K562 (cell line): Measurements from ENCODE around the gene PDE6B. TPM values are rescaled to one million over a fixed set of nuclear protein-coding genes. Genes with fewer than 3 reads are reported as not detected.
A peak's percentile ranks its signal among the peaks of the same experiment; 100 is the strongest.

Experiments
- ATAC-seq: fragments of 200-7000 bp; cut with Tn5 transposase; 3 replicates; pipeline ENCODE4 v1.9.1; 2020; ENCODE audit warnings: moderate library complexity
- BruUV-seq: library from RNA; stranded (reverse); fragments of 400-500 nt; replicated peaks from 2 replicates; lab custom pipeline; 2021; lab: Mats Ljungman, UMichigan
- CTCF ChIA-PET: fragments of 300-600 bp; formaldehyde crosslinking; extraction: SDS; loops from one replicate; lab custom pipeline; 2021; ENCODE audit warnings: low intra/inter-chr PET ratio; lab: Yijun Ruan, JAX
- POLR2A ChIA-PET: fragments of 300-600, 350-650 bp; sonication (Branson Sonifier 250); formaldehyde crosslinking; extraction: SDS; loops from one replicate; lab custom pipeline; 2021; ENCODE audit warnings: antibody characterized with exemption, inconsistent platforms; lab: Yijun Ruan, JAX
- DNase-seq, 4 experiments: peaks; one replicate each; pipeline versions ENCODE4 v3.0.0 to v3.0.0-alpha.2; 2011 to 2018; ENCODE audit warnings: low spot score in 3 of 4, mixed read lengths in 3 of 4; ENCODE audit errors: extremely low read depth in 1 of 4
- FAIRE-seq: peaks from 2 replicates; lab custom pipeline; 2011; peaks lifted over from hg19 to GRCh38; lab: Jason Lieb, UNC
- H2AFZ ChIP-seq: 2 replicates; pipeline ENCODE4 v1.6.0; 2011; ENCODE audit warnings: low read depth, low read length, control low read depth, inconsistent platforms
- H3K27ac ChIP-seq: fragments of 200-600 bp; 3 replicates; pipeline ENCODE4 v1.8.0; 2011; ENCODE audit warnings: low read depth, mild to moderate bottlenecking, control low read depth, inconsistent platforms, low read length, moderate library complexity, mixed read lengths; ENCODE audit errors: extremely low read depth
- H3K27me3 ChIP-seq, 2 experiments: fragments of 300-600 bp in 1 of 2; 2 replicates in 1 of 2; 3 replicates in 1 of 2; pipeline versions ENCODE4 v1.6.0 to v1.8.0; 2011; ENCODE audit warnings: inconsistent platforms in 2 of 2, low read length in 2 of 2, mild to moderate bottlenecking in 1 of 2, mixed read lengths in 1 of 2, moderate library complexity in 1 of 2; ENCODE audit not compliant: control insufficient read depth in 2 of 2, insufficient read depth in 2 of 2
- H3K36me3 ChIP-seq: fragments of 300-600 bp; 3 replicates; pipeline ENCODE4 v1.8.0; 2011; ENCODE audit warnings: mild to moderate bottlenecking, low read length, inconsistent platforms; ENCODE audit not compliant: control insufficient read depth, insufficient read depth
- H3K4me1 ChIP-seq, 2 experiments: fragments of 200-600 bp in 1 of 2; replicated peaks in 1 of 2; 2 replicates in 1 of 2; 3 replicates in 1 of 2; pipeline versions ENCODE4 v1.5.1 to v1.8.0; 2011; ENCODE audit warnings: inconsistent platforms in 2 of 2, low read length in 2 of 2, mild to moderate bottlenecking in 1 of 2, mixed read lengths in 1 of 2, moderate library complexity in 1 of 2; ENCODE audit not compliant: control insufficient read depth in 2 of 2, insufficient read depth in 2 of 2
- H3K4me2 ChIP-seq: 2 replicates; pipeline ENCODE4 v1.6.1; 2011; ENCODE audit warnings: low read length, control low read depth, inconsistent platforms, mixed read lengths; ENCODE audit not compliant: insufficient read depth
- H3K4me3 ChIP-seq: fragments of 200-600 bp; sonication (generic), shearing (Covaris generic); 2 replicates; pipeline ENCODE4 v1.5.1; 2016; ENCODE audit warnings: control low read depth, inconsistent platforms
- H3K79me2 ChIP-seq: fragments of 200-600 bp; 3 replicates; pipeline ENCODE4 v1.8.0; 2011; ENCODE audit warnings: low read length, inconsistent platforms; ENCODE audit not compliant: control insufficient read depth, insufficient read depth
- H3K9ac ChIP-seq, 2 experiments: 2 replicates each; pipeline versions ENCODE4 v1.6.0 to v1.6.1; 2011; ENCODE audit warnings: low read depth in 2 of 2, low read length in 2 of 2, control low read depth in 1 of 2, inconsistent platforms in 1 of 2, mild to moderate bottlenecking in 1 of 2, mixed read lengths in 1 of 2; ENCODE audit not compliant: insufficient read depth in 1 of 2
- H3K9me1 ChIP-seq: one replicate; pipeline ENCODE4 v1.6.0; 2011; ENCODE audit warnings: inconsistent platforms, mild to moderate bottlenecking, low read length, moderate library complexity; ENCODE audit not compliant: control insufficient read depth, insufficient read depth
- H3K9me3 ChIP-seq: replicated peaks from 2 replicates; pipeline ENCODE4 v1.5.1; 2011; ENCODE audit warnings: low read depth, low read length, inconsistent platforms; ENCODE audit not compliant: control insufficient read depth, insufficient read depth
- H4K20me1 ChIP-seq: replicated peaks from 2 replicates; pipeline ENCODE4 v1.6.1; 2011; ENCODE audit warnings: low read length, inconsistent platforms, mixed read lengths; ENCODE audit not compliant: control insufficient read depth, insufficient read depth
- ETV6 ChIP-seq, 3 experiments: fragments of 150-350 bp in 1 of 3; sonication (generic) in 1 of 3; formaldehyde crosslinking in 1 of 3; IDR thresholded peaks; 2 replicates each; pipeline versions ENCODE4 v1.6.1 to v1.8.0; 2014 to 2022; ENCODE audit warnings: borderline replicate concordance in 2 of 3, low read depth in 2 of 3, antibody characterized with exemption in 1 of 3, low read length in 1 of 3, mild to moderate bottlenecking in 1 of 3, missing genetic modification reagents in 1 of 3
- ZNF589 ChIP-seq: fragments of 200-800 bp; sonication (Bioruptor generic); IDR thresholded peaks from 2 replicates; pipeline ENCODE4 v1.6.1; 2016; ENCODE audit warnings: low read depth, missing genetic modification characterization, missing compliant biosample characterization
- WGBS: fragments of 100-300 bp; shearing (Covaris generic); methylation state at CpG from one replicate; pipeline ENCODE4 v1.1.6; 2016; ENCODE audit warnings: low coverage, mixed read lengths; ENCODE audit not compliant: insufficient coverage; ENCODE audit errors: missing lambda C conversion rate; 5-methylcytosine and 5-hydroxymethylcytosine counted together
- in situ Hi-C: fragments of 300-500 bp; cut with MboI; formaldehyde crosslinking; loops from 4 replicates; pipeline ENCODE4 v1.15.0; 2018; ENCODE audit warnings: inconsistent platforms, mixed read lengths
- intact Hi-C: fragments of 100-400 bp; cut with micrococcal nuclease; formaldehyde crosslinking; loops from 2 replicates; pipeline ENCODE4 v1.14.2; 2022
- polyA plus RNA-seq, 8 experiments: library from polyadenylated mRNA; depleted of rRNA in 4 of 8; stranded (reverse) in 5 of 8; unstranded in 3 of 8; fragments of >200 nt; fragmentation: Nextera tagmentation in 2 of 8; fragmentation: Illumina TruSeq in 1 of 8; extraction: Ambion mirVana in 2 of 8; extraction: Trizol in 1 of 8; gene quantifications; 2 replicates each; pipeline versions ENCODE4 v1.2.1 to v1.2.3, GENCODE V29; 2011 to 2014; ENCODE audit warnings: inconsistent platforms in 1 of 8, missing spikeins in 1 of 8
- total RNA-seq, 7 experiments: library from RNA; depleted of rRNA in 6 of 7; stranded (reverse); fragments of >200 nt in 6 of 7; fragmentation: Illumina TruSeq in 2 of 7; extraction: Trizol in 2 of 7; gene quantifications; 2 replicates each; pipeline versions ENCODE4 v1.2.1 to v1.2.3, GENCODE V29; 2011 to 2021; ENCODE audit warnings: low replicate concordance in 1 of 7
- TF ChIP-seq, protein P1 (sequence below): fragments of 250-450 bp; sonication (Bioruptor Pico); IDR thresholded peaks from 2 replicates; pipeline ENCODE4 v1.5.0; 2021
- TF ChIP-seq, protein P2 (sequence below), 2 experiments: fragments of 450-650 bp in 1 of 2; sonication (generic) in 1 of 2; formaldehyde crosslinking in 1 of 2; IDR thresholded peaks in 1 of 2; conservative IDR thresholded peaks in 1 of 2; 2 replicates each; pipeline versions ENCODE4 v1.6.1 to v1.8.1; 2016 to 2023; ENCODE audit warnings: mild to moderate bottlenecking in 2 of 2, moderate library complexity in 2 of 2, inconsistent platforms in 1 of 2, missing genetic modification reagents in 1 of 2

PDE6B gene
- total and polyA plus RNA-seq, 9 of the 15 experiments (the other 6 are each of a cell fraction or from before 2014, with no cell fraction given): 0.04 TPM; not detected in 8

- no peak for TF ChIP-seq ETV6 (IDR thresholded peaks at IDR 0.05; ENCODE audit: borderline replicate concordance in 1 of 2, low read depth in 2 of 2, low read length in 1 of 2)
- no peak for TF ChIP-seq ETV6 (CRISPR knock-in tag; IDR thresholded peaks at IDR 0.05; ENCODE audit: borderline replicate concordance)
- TF ChIP-seq, protein P1, sequence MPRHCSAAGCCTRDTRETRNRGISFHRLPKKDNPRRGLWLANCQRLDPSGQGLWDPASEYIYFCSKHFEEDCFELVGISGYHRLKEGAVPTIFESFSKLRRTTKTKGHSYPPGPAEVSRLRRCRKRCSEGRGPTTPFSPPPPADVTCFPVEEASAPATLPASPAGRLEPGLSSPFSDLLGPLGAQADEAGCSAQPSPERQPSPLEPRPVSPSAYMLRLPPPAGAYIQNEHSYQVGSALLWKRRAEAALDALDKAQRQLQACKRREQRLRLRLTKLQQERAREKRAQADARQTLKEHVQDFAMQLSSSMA (CRISPR knock-in tag): no peak
- TF ChIP-seq, all 486 proteins: peak for 0
Measured at GRCh38 chr4:576991-577498, 48.3 kb upstream of the PDE6B start (continued).

DNA sequence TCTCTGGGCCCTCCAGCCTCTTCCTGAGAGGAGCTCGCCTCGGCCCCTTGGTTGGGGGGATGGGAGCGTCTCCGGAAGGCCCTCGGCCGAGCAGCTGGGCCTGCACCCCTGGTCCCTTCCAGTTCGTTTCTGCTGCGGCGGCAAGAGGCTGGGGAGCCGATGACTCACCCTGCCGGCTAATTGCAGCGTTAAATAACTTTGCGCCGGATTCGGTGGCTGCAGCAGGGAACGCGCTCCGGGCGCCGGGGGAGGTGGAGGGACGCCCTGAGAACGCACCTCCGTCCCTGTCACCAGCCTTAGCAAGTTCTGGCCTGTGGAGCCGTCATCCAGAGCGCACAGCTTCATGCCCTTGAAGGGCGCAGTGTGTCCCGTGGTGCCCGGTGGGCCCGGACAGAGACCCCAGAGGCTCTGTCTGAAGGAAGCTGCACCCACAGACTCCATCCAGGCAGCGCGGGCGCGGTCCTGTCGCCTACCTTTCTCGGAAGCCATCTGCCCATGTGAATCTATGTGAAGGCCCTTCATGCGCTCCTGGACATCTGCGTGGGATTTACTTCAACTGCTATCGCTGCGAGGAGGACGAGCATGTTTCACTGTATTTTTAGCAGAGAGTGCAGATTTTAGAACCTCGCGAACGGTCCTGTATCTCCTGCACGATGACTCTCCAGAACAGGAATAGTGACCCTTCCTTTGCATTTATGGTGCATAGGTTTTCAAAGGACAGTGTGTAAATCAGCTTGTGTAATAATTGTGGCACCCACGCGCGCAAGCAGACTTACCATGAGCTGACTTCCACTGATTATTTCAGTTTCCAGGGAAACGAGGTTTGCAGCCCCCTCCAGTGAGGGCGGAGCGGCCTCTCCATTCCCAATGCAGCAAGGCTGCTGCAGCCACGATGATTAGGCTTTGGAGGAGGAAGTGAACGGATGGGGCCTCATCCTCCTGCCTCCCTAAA, 47.6 kb upstream of the PDE6B start:
- Histone ChIP-seq H3K36me3 (no peaks in the 10 kb centered on the region), H3K79me2 (no peaks in the 10 kb centered on the region), H2AFZ (no peak overlapping the region), H3K9me1 (no peaks in the 10 kb centered on the region), H3K4me3 (no peak overlapping the region), H4K20me1 (no peaks in the 10 kb centered on the region), H3K27ac (no peak overlapping the region), H3K9ac (no peak overlapping the region), H3K9me3 (no peaks in the 10 kb centered on the region), H3K27me3 (peaks cover 5 to 30% of the 10 kb centered on the region in 2 experiments; a peak in 3 of 5 replicates), H3K4me2 (no peak overlapping the region), H3K4me1 (peaks cover 0 to 18% of the 10 kb centered on the region in 2 experiments; a peak in 2 of 5 replicates)
- FAIRE-seq (no peak), ATAC-seq (no peak), DNase-seq (no peak)
- in situ Hi-C loops: no loop called here
- CTCF ChIA-PET: no interaction called here
- no TSS peak for BruUV-seq
- TF ChIP-seq, protein P2, sequence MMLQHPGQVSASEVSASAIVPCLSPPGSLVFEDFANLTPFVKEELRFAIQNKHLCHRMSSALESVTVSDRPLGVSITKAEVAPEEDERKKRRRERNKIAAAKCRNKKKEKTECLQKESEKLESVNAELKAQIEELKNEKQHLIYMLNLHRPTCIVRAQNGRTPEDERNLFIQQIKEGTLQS (IDR thresholded peaks at IDR 0.05): peak; percentile 53
- TF ChIP-seq, protein P2 (CRISPR knock-in tag; conservative IDR thresholded peaks at IDR 0.05): no peak
- TF ChIP-seq ZNF589 (CRISPR knock-in tag): no peak
- POLR2A ChIA-PET: no interaction called here
- 4% methylated on average over 48 of the region's 52 CpGs for WGBS
- intact Hi-C loops: no loop called here
